Smooth muscle cell of the brain vasculature (primary cell): ENCODE results near the gene IL3.

ENCODE experiments used
- DNase-seq: peaks from one replicate; pipeline ENCODE4 v3.0.0-alpha.2; 2012; ENCODE audit warnings: low read depth, low spot score

The IL3 gene

DNA sequence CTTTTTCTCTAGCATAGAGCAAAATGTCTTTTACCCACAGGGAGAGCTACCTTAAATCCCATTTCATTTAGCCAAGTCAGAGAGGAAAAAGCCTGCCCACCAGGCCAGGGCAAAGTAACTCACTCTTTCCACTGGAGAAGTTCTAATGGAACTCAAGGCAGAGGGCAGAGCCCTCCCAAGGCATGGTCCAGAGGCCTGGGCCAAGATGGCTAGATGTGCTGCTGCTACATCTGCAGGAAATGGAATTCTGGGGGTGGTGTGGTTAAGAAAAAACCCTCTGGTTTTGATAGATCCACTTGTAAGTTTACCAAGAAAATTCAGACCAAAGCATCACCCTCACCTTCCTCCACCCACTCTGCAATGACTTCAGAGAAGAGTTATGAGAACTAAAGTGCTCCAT, 50.5 kb downstream of the IL3 start:
- DNase-seq: no peak

GRCh38 chr5:132112111-132112510, 51.7 kb downstream of the IL3 start:
- DNase-seq: no peak
